Ascending aorta (tissue), 2 donors: ENCODE data around the gene PPFIA2. TPM values are rescaled to one million over a fixed set of nuclear protein-coding genes. Genes with fewer than 3 reads are reported as not detected.

ENCODE experiments used
- DNase-seq, 2 donors: peaks; one replicate each; pipeline ENCODE4 v3.0.0-alpha.2; 2019; ENCODE audit warnings: low spot score in 2 of 2
- H3K27ac ChIP-seq, 2 donors: fragments of 200-600 bp; sonication (generic); one replicate each; pipeline ENCODE4 v1.5.1; 2016 to 2017; ENCODE audit warnings: mild to moderate bottlenecking in 1 of 2
- H3K27me3 ChIP-seq: fragments of 200-600 bp; sonication (generic); one replicate; pipeline ENCODE4 v1.5.1; 2017
- H3K36me3 ChIP-seq, 2 donors: fragments of 200-600 bp; sonication (generic); one replicate each; pipeline ENCODE4 v1.5.1; 2016
- H3K4me1 ChIP-seq, 2 donors: fragments of 200-600 bp; sonication (generic); one replicate each; pipeline ENCODE4 v1.5.1; 2016 to 2017; ENCODE audit warnings: mild to moderate bottlenecking in 1 of 2
- H3K4me3 ChIP-seq, 2 donors: fragments of 200-600 bp; sonication (generic); one replicate each; pipeline ENCODE4 v1.5.1; 2016 to 2017; ENCODE audit warnings: mild to moderate bottlenecking in 1 of 2
- H3K9me3 ChIP-seq, 2 donors: fragments of 200-600 bp; sonication (generic); one replicate each; pipeline ENCODE4 v1.5.1; 2016
- intact Hi-C: fragments of 100-400 bp; cut with DNase I; formaldehyde crosslinking; loops from one replicate; pipeline ENCODE4 v1.15.1; 2023
- total RNA-seq: library from RNA; depleted of rRNA; stranded (reverse); fragments of >200 nt; gene quantifications from one replicate; pipeline ENCODE4 v1.1.0, GENCODE V29; 2016
- TF ChIP-seq, protein P1 (sequence below), 3 experiments: fragments of 200-600 bp in 2 of 3; fragments of 450-650 bp in 1 of 3; sonication (generic) in 2 of 3; IDR thresholded peaks; one replicate each; pipeline ENCODE4 v1.5.1; 2016 to 2019; ENCODE audit warnings: antibody characterized with exemption in 3 of 3, mild to moderate bottlenecking in 1 of 3, moderate library complexity in 1 of 3

The PPFIA2 gene
- total RNA-seq, 1 donor from 2014 or later, result 15.0 TPM

DNA sequence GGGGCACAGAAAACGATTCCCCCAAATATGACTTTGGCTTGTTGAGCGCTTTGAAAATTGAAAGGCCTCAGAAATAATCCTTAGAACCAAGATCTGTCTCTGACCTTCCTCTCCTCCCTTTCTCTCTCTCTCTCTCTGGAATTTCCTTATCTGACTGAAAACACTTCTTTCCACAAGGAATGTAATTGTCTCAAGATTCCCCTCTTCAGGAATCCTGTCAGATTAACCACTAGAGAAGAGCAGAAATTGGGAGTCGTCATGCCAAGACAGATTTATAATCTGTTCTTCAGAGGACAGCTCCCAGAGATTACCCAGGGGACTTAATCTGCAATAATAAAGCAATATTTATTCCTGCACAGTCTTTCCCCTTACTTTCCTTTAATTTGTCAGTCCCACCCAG is 363.7 kb downstream of the PPFIA2 start:
- Histone ChIP-seq H3K4me1 (no peaks in the 10 kb centered on the region), H3K36me3 (no peaks in the 10 kb centered on the region), H3K27me3 (no peaks in the 10 kb centered on the region), H3K4me3 (no peak overlapping the region), H3K9me3 (no peaks in the 10 kb centered on the region), H3K27ac (no peak overlapping the region)
- TF ChIP-seq, protein P1, sequence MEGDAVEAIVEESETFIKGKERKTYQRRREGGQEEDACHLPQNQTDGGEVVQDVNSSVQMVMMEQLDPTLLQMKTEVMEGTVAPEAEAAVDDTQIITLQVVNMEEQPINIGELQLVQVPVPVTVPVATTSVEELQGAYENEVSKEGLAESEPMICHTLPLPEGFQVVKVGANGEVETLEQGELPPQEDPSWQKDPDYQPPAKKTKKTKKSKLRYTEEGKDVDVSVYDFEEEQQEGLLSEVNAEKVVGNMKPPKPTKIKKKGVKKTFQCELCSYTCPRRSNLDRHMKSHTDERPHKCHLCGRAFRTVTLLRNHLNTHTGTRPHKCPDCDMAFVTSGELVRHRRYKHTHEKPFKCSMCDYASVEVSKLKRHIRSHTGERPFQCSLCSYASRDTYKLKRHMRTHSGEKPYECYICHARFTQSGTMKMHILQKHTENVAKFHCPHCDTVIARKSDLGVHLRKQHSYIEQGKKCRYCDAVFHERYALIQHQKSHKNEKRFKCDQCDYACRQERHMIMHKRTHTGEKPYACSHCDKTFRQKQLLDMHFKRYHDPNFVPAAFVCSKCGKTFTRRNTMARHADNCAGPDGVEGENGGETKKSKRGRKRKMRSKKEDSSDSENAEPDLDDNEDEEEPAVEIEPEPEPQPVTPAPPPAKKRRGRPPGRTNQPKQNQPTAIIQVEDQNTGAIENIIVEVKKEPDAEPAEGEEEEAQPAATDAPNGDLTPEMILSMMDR (IDR thresholded peaks at IDR 0.05), result no peak
- no peak for DNase-seq
- intact Hi-C loops, result no loop called here

DNA sequence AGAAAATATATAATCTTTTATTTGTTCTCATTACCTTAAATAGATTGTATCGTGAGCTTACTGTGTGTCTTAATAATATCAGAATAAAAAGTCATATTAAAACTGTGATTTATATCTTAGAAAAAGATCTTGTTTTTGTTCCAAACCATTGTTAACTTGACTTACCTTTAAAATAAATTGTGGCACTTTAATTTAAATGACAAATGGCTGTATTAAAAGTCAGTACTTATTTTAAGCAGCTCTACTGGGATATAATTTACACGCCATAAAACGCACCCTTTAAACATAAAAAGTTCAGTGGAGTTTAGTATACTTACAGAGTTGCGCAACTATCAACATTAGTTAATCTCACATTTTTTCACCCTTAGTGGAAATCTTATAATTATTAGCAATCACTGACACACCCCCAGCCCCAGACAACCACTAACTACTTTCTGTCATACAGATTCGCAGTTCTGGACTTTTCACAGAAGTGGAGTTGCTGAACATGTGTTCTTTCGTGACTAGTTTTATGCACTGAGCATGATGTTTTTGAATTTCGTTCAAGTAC is 369.5 kb downstream of the PPFIA2 start:
- TF ChIP-seq, protein P1 (IDR thresholded peaks at IDR 0.05), result no peak
- Histone ChIP-seq H3K9me3 (no peaks in the 10 kb centered on the region), H3K27ac (no peak overlapping the region), H3K4me1 (no peaks in the 10 kb centered on the region), H3K27me3 (no peaks in the 10 kb centered on the region), H3K36me3 (no peaks in the 10 kb centered on the region), H3K4me3 (no peak overlapping the region)
- no peak for DNase-seq
- intact Hi-C loops, result no loop called here

DNA sequence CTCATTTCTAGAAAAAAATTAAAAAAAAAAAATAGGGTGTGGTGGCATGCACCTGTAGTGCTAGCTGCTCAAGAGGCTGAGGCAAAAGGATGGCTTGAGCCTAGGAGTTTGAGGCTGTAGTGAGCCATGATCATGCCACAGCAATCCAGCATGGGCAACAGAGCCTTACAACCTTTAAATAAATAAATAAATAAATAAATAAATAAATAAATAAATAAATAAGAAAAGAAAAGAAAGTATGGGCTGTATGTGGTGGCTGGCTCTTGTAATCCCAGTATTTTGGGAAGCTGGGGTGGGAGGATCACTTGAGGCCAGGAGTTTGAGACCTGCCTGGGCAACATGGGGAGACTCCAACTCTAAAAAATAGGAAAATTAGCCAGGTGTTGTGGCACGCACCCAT is 373.0 kb downstream of the PPFIA2 start:
- Histone ChIP-seq H3K36me3 (no peaks in the 10 kb centered on the region), H3K27ac (no peak overlapping the region), H3K4me3 (no peak overlapping the region), H3K9me3 (no peaks in the 10 kb centered on the region), H3K27me3 (no peaks in the 10 kb centered on the region), H3K4me1 (no peaks in the 10 kb centered on the region)
- TF ChIP-seq, protein P1 (IDR thresholded peaks at IDR 0.05), result no peak
- DNase-seq, result no peak
- intact Hi-C loops, result no loop called here

DNA sequence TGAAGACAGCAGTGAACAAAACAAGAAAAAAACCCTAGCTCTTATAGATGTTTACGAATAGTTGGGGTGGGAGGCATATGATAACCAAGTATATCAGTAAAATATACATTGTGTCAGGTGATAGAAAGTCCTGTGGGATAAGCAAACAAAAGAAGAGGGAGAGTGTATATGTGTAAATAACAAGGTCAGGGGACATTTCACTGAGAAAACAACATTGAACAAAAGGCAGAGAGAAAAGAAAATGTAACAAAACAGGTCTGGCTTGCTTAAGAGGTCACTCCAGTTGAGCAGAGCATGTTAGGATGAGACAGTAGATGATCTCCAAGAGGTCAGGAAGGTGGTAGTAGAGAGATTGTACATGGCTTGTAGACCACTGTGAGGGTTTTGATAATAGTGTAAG is 377.2 kb downstream of the PPFIA2 start:
- Histone ChIP-seq H3K27me3 (no peaks in the 10 kb centered on the region), H3K4me1 (no peaks in the 10 kb centered on the region), H3K4me3 (no peak overlapping the region), H3K36me3 (no peaks in the 10 kb centered on the region), H3K27ac (no peak overlapping the region), H3K9me3 (no peaks in the 10 kb centered on the region)
- DNase-seq, result no peak
- TF ChIP-seq, protein P1 (IDR thresholded peaks at IDR 0.05), result no peak
- intact Hi-C loops, result no loop called here

DNA sequence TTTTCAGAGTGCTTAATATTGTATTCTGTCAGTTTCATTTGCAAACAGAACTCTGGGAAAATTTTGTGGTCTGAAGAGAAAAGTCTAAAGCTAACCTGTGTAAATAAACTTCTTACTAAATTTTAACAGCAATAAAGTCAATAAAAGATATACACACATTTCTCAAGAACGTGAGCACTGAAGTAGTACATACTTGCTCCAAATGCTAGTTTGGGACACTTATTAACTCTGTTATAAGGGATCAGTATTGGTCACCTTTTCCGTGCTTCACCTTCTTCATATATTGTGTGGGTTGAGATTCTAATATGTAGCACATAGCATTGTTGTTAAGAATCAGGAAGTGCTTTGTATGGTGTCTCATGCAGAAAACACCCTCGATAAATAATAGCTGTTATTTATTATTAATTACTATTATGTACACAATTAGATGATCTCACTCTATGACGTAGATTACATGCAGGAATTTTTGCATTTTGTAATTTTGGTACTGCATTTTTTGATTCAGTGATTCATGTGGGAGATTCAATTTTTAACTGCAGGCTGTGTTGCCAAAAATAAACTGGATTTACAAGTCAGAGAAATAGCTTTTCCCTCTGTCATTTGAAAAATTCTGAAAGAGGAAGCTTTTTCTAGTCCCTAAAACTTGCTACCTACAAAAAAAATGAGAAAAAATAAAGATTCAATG is 380.4 kb downstream of the PPFIA2 start:
- intact Hi-C loops, result no loop called here
- H3K9me3 ChIP-seq, result no peaks in the 10 kb centered on the region
- no peak overlapping the region for H3K4me3 ChIP-seq
- H3K36me3 ChIP-seq, result peaks cover 0 to 7% of the 10 kb centered on the region in 2 donors
- TF ChIP-seq, protein P1 (IDR thresholded peaks at IDR 0.05), result no peak
- no peak for DNase-seq
- no peaks in the 10 kb centered on the region for H3K27me3 ChIP-seq
- no peaks in the 10 kb centered on the region for H3K4me1 ChIP-seq
- no peak overlapping the region for H3K27ac ChIP-seq
